GM21381 (cell line): Measurements from ENCODE around the gene ERGIC2.

Experiments
- ATAC-seq: cut with Tn5 transposase; IDR thresholded peaks from one replicate; pipeline ENCODE4 v1.9.1; 2021; ENCODE audit warnings: mild to moderate bottlenecking, moderate library complexity; ENCODE audit not compliant: unreplicated experiment

ERGIC2 gene

GRCh38 chr12:29376118-29376517 lies 4.9 kb downstream of the ERGIC2 start:
- no peak for ATAC-seq

DNA sequence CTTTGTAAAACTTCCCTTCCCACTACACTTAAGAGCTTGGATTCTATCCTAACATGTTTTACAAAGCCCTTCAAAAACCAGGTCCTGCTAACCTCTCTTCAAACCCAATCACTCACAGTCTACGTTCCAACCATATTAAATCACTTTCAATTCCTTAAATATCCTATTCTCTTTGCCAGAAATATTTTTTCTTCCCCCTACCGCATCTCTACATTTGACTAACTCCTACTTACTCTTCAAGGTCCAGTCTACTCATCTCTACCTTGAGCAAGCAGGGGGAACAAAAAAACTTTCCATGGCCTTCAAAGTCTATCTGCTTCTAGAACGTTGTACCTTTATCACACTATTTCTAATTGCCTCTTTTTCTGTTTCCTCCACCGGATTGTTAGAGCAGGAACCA lies 6.1 kb downstream of the ERGIC2 start:
- ATAC-seq: no peak

GRCh38 chr12:29374012-29374411 lies 7.0 kb downstream of the ERGIC2 start:
- no peak for ATAC-seq

GRCh38 chr12:29365091-29365490 lies 15.9 kb downstream of the ERGIC2 start:
- ATAC-seq: no peak

DNA sequence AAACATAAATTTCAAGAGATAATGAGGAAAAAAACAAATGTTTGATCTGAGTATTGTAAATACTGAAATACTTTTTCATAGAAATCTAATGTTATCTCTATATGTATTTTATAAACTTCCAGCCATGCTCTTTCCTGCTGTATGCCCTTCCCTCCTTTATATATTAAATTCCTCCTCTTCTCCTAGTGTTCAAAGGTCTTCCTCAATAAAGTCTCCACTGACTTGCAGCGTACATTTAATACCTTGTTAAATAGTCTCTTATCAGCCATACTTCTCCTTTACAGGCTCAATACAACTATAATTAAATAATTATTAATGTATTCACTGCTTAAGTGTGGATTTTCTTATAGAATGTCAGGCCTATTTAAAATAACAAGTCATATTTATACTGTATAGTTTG lies 26.0 kb downstream of the ERGIC2 start:
- ATAC-seq: no peak

DNA sequence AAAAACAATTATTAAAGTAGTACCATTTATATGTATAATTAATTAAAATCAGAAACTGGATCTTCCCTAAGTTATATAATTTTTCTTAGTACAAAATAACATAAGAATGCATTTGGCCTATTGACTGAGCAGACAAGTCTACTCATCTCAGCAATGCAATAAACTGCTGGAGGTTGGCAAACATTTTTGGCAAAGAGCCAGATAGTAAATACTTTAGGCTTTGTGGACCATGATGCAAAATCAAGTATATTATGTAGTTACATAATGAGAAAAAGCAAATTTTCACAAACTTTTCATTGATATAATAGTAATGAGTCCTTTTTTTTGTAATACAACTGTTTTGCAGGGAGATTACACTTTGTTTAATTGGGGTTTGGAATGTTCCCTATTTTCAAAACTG lies 30.9 kb downstream of the ERGIC2 start:
- no peak for ATAC-seq

- ATAC-seq: no peak
Measured at GRCh38 chr12:29346769-29347421, 34.1 kb downstream of the ERGIC2 start.

- no peak for ATAC-seq
Measured at GRCh38 chr12:29343022-29343799, 37.8 kb downstream of the ERGIC2 start.

DNA sequence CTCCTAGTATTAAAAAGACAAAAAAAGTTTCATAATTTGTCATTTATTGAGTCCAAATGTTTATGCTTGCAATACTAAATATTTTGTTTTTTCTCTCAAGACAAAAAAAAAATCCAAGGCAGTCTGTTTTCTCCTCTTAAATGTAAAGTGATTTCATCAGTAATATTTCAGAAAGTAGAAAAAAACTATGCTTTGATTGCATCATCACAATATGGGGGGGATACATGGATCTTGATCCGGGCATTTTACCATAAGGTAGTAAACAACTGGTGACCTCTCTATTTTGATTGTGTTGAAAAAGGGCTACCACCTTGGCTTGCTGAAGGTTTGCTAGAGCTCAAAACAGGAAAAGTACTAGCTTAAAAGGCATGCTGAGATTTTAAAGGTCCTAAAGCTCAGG lies 43.6 kb downstream of the ERGIC2 start:
- no peak for ATAC-seq

- ATAC-seq: no peak
Measured at GRCh38 chr12:29334937-29335336, 46.0 kb downstream of the ERGIC2 start.

GRCh38 chr12:29333178-29333577 lies 47.8 kb downstream of the ERGIC2 start:
- ATAC-seq: no peak

- no peak for ATAC-seq
Measured at GRCh38 chr12:29329411-29329810, 51.6 kb downstream of the ERGIC2 start.

DNA sequence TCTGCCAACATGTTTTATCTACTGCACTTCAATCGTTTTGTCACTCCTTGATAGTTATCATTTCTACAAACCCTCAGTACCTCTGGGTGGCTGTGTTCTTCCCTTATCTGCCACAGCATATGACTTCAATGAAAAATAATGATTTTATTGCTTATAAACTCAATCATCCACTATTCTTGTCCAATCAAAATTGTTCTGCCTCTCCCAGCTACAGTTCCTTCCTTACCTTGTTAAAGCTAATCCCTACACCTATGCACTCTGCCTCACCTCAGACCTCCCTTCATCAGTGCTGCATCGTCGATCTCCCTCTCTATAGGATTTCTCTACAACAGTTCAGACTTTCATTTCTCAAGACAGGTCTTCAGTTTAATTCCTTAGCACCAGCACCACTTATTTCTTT lies 58.8 kb downstream of the ERGIC2 start:
- no peak for ATAC-seq

DNA sequence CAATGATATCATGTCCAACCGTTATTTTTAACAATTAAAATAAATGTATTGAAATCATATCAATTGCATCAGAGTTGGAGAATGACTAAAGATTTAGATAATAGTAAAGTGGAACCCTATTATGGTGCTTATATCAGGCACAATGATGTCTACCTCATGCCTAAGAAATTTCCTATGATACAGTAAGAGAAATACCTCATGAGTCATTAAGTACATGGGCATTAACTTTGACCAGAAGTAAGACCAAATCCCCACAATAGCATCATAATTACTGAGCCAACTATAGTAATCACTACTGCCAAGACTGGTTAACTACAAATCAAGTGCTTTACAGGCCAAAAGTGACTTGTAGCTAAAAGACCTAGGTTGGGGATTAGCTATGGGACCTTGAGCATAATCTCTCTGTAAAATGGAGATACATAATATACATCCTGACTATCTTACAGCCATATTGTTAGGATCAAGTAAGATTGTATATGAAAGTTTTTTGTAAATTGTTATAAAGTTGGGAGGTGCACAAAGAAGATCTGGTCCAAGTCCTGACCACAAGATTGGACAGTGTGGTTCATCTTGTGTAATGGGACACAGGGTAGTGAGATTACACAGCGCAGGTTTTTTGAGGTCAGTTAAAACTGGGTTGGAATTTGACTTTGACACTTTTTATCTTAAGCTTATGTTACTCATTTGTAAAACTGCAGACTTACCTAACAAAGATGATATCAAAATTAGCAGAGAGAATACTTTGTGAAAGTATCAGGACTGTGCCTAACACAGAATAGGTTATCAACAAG lies 60.5 kb downstream of the ERGIC2 start:
- ATAC-seq: no peak

DNA sequence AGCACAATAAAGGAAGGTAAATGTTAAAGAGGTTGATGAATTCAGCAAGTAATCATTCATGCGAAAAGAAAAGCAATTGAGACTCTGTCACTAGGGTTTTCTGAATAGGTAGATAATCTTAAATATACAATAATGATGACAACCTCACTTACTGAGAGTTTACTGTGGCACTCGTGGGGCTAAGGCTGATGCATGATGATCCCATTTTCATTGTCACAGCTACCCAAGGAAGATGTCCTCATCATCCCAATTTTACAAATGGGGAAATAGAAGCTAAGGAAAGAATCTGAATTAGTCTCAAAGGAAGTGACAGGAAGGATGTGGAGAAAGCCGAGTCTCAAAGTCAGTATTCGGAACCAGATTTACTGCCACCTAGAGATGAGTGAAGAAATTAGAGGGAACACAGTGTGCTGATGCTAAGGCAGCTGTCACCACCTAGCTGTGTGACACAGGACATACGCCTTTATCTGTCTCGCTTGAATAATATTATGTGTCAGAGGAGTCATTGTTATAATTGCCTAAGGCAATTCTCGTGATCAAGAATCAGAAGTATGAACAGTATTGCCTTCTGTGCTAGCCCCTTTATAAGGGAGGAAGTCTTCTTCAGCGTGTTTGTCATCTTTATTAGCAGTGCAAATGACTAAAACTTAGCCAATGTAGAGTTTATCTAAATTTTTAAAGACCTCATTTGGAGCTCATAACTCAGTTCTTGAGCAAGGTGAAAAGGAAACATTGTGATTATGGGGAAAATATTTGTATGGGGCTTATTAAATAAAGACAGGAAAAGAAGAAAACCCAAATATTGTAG lies 63.2 kb downstream of the ERGIC2 start:
- ATAC-seq: peak; percentile 89

- ATAC-seq: no peak
Measured at GRCh38 chr12:29316752-29317151, 64.2 kb downstream of the ERGIC2 start.

GRCh38 chr12:29314416-29314815 lies 66.6 kb downstream of the ERGIC2 start:
- ATAC-seq: no peak

DNA sequence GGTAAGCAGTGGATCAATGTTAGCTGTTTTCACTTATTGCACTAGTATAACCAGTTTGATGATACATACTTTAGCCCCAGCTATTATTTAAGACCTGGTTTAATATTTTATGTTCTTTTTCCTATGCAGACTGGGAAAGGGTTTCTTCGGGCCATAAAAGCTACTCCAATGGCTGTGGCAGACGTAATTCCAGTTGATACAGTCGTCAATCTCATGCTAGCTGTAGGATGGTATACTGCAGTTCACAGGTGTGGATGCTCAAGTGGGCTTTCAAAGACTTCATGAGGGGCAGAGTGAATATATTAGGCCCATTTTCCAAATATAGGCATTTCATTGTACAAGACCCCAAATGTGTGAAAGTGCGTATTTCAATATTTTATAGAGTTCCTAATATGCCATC lies 70.1 kb downstream of the ERGIC2 start:
- ATAC-seq: no peak

DNA sequence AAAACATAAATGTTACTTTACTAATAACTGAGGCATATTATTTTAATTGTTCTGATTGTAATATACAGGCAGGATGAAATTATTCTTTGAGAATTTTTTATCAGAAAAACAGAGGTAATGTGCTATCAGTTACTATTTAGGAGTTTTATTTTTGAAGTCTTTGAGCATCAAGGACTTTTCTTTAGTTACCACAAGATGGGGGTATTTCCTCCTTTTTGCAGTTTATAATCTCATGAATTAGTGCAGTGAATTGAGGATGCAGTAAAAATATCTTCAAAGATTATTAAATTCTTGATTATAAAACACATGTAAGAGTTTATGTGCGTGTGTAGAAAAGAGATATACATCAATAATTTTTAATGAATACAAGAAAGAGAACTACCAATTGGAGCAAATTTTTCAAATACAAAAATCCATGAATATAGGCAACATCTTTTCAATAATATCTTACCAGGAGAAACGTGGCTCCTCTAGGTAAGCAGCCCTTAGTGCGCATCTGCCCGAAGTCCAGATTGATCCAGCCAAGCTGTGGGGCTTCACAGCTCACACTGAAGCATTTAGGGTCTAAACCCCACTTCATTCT lies 71.6 kb downstream of the ERGIC2 start:
- no peak for ATAC-seq

GRCh38 chr12:29306682-29307081 lies 74.3 kb downstream of the ERGIC2 start:
- no peak for ATAC-seq

DNA sequence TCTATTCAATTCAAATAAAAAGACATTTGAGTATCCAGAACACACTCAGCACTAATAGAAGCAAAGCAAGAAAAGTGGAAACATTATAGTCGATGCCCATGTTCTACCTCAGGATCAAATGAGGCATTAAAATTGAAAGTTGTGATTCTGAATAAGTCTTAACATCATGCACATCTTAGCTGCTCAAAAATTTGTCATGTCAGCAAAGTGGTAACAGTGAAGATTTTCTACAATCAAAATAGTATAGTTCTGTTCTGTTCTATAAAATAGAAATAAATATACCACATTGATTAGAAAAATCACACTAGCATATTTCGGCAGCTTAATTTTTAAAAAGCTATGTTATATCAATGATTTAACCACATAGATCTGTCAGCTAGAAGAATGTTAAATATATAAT lies 74.7 kb downstream of the ERGIC2 start:
- ATAC-seq: no peak
